Progenitor cell of endocrine pancreas (in vitro differentiated cells): ENCODE data around the gene CCNB2. TPM values are rescaled to one million over a fixed set of nuclear protein-coding genes. Genes with fewer than 3 reads are reported as not detected.
"Not testable (repeated sequence)": the region's sequence is repeated elsewhere in the genome, so short reads cannot be mapped to it uniquely, and the experiment has no call there.

Source experiments
- DNase-seq: peaks from one replicate; pipeline ENCODE4 v3.0.0; 2021; ENCODE audit warnings: low spot score; ENCODE audit not compliant: unreplicated experiment
- H3K27ac Mint-ChIP-seq: 2 replicates; pipeline ENCODE4 v1.8.0; 2021; ENCODE audit warnings: mild to moderate bottlenecking, moderate library complexity, mixed read lengths
- H3K27me3 Mint-ChIP-seq: 2 replicates; pipeline ENCODE4 v1.8.0; 2021; ENCODE audit warnings: mixed read lengths
- H3K36me3 Mint-ChIP-seq: 2 replicates; pipeline ENCODE4 v1.8.0; 2022; ENCODE audit warnings: mixed read lengths; ENCODE audit not compliant: insufficient read depth
- H3K4me1 Mint-ChIP-seq: 2 replicates; pipeline ENCODE4 v1.8.0; 2021; ENCODE audit warnings: low read depth, mixed read lengths
- H3K4me3 Mint-ChIP-seq: 2 replicates; pipeline ENCODE4 v1.8.0; 2021; ENCODE audit warnings: low read depth, mild to moderate bottlenecking, moderate library complexity, mixed read lengths
- H3K9me3 Mint-ChIP-seq: 2 replicates; pipeline ENCODE4 v1.8.0; 2021; ENCODE audit warnings: low read depth, mixed read lengths
- CTCF ChIP-seq: fragments of 200-600 bp; sonication (generic); IDR thresholded peaks from one replicate; pipeline ENCODE4 v1.5.0; 2021; ENCODE audit warnings: antibody characterized with exemption, mild to moderate bottlenecking; ENCODE audit not compliant: unreplicated experiment
- total RNA-seq: library from RNA; stranded (reverse); gene quantifications from 2 replicates; pipeline ENCODE4 v1.2.1, GENCODE V29; 2021

CCNB2 gene
- total RNA-seq, 1 donor from 2014 or later: 40.9 TPM

- Mint-ChIP-seq H3K9me3 (no peaks in the 10 kb centered on the region), H3K4me1 (no peaks in the 10 kb centered on the region), H3K27me3 (no peaks in the 10 kb centered on the region), H3K4me3 (no peak overlapping the region), H3K36me3 (peaks cover 4% of the 10 kb centered on the region), H3K27ac (no peak overlapping the region)
- TF ChIP-seq CTCF: no peak
- DNase-seq: no peak
Measured at GRCh38 chr15:59157840-59158700, 53.1 kb downstream of the CCNB2 start.

GRCh38 chr15:59158701-59159034 is 53.7 kb downstream of the CCNB2 start:
- Mint-ChIP-seq H3K27me3 (no peaks in the 10 kb centered on the region), H3K27ac (no peak overlapping the region), H3K4me1 (no peaks in the 10 kb centered on the region), H3K36me3 (peaks cover 4% of the 10 kb centered on the region), H3K4me3 (no peak overlapping the region), H3K9me3 (no peaks in the 10 kb centered on the region)
- TF ChIP-seq CTCF: no peak
- DNase-seq: no peak

GRCh38 chr15:59159210-59159609 is 54.3 kb downstream of the CCNB2 start:
- Mint-ChIP-seq H3K27ac (no peak overlapping the region), H3K27me3 (no peaks in the 10 kb centered on the region), H3K4me3 (no peak overlapping the region), H3K9me3 (no peaks in the 10 kb centered on the region), H3K36me3 (peaks cover 4% of the 10 kb centered on the region), H3K4me1 (no peaks in the 10 kb centered on the region)
- no peak for DNase-seq
- TF ChIP-seq CTCF: no peak

- DNase-seq: no peak
- TF ChIP-seq CTCF: peak; percentile 55
- H3K9me3 Mint-ChIP-seq: no peaks in the 10 kb centered on the region
- H3K4me1 Mint-ChIP-seq: peaks cover 1% of the 10 kb centered on the region
- peaks cover 10% of the 10 kb centered on the region for H3K36me3 Mint-ChIP-seq
- H3K4me3 Mint-ChIP-seq: no peak overlapping the region
- no peak overlapping the region for H3K27ac Mint-ChIP-seq
- no peaks in the 10 kb centered on the region for H3K27me3 Mint-ChIP-seq
Measured at GRCh38 chr15:59160880-59161593, 56.1 kb downstream of the CCNB2 start.

GRCh38 chr15:59162080-59162479 is 57.1 kb downstream of the CCNB2 start:
- DNase-seq, H3K36me3 Mint-ChIP-seq, H3K27me3 Mint-ChIP-seq, H3K27ac Mint-ChIP-seq, H3K4me1 Mint-ChIP-seq, H3K4me3 Mint-ChIP-seq, H3K9me3 Mint-ChIP-seq: not testable (repeated sequence)
